Tibial artery (tissue), 4 donors: Measurements from ENCODE around the gene ADGRL3.
"Not testable (repeated sequence)": the region's sequence is repeated elsewhere in the genome, so short reads cannot be mapped to it uniquely, and the experiment has no call there.

Experiments
- DNase-seq, 2 donors: peaks; one replicate each; pipeline ENCODE4 v3.0.0-alpha.2; 2019
- H3K27ac ChIP-seq, 2 donors: fragments of 200-600 bp; sonication (generic) in 1 of 2; 1 replicate in 1 of 2; 2 replicates in 1 of 2; pipeline ENCODE4 v1.5.1; 2018 to 2019; ENCODE audit warnings: mild to moderate bottlenecking in 1 of 2
- H3K27me3 ChIP-seq, 2 donors: fragments of 200-600 bp; sonication (generic) in 1 of 2; one replicate each; pipeline versions ENCODE4 v1.5.1 to v1.6.0; 2016 to 2019
- H3K36me3 ChIP-seq, 3 donors: fragments of 200-600 bp; sonication (generic) in 2 of 3; one replicate each; pipeline ENCODE4 v1.5.1; 2016 to 2019; ENCODE audit warnings: mild to moderate bottlenecking in 2 of 3
- H3K4me1 ChIP-seq, 4 donors: fragments of 200-600 bp; sonication (generic) in 2 of 4; 1 replicate in 3 of 4; 2 replicates in 1 of 4; pipeline ENCODE4 v1.5.1; 2016 to 2019
- H3K4me3 ChIP-seq, 2 donors: fragments of 200-600 bp; sonication (generic) in 1 of 2; 1 replicate in 1 of 2; 2 replicates in 1 of 2; pipeline ENCODE4 v1.5.1; 2018 to 2019; ENCODE audit warnings: mild to moderate bottlenecking in 2 of 2
- H3K9me3 ChIP-seq, 3 donors: fragments of 200-600 bp; sonication (generic) in 1 of 3; one replicate each; pipeline ENCODE4 v1.5.1; 2016 to 2019
- CTCF ChIP-seq, 2 experiments: fragments of 200-600 bp in 1 of 2; fragments of 450-650 bp in 1 of 2; IDR thresholded peaks; one replicate each; pipeline ENCODE4 v1.5.1; 2017 to 2019; ENCODE audit warnings: antibody characterized with exemption in 2 of 2, mild to moderate bottlenecking in 1 of 2, moderate library complexity in 1 of 2
- intact Hi-C: fragments of 100-400 bp; cut with DNase I; formaldehyde crosslinking; loops from one replicate; pipeline ENCODE4 v1.15.0; 2023; ENCODE audit warnings: low total_unique reads

Gene ADGRL3

DNA sequence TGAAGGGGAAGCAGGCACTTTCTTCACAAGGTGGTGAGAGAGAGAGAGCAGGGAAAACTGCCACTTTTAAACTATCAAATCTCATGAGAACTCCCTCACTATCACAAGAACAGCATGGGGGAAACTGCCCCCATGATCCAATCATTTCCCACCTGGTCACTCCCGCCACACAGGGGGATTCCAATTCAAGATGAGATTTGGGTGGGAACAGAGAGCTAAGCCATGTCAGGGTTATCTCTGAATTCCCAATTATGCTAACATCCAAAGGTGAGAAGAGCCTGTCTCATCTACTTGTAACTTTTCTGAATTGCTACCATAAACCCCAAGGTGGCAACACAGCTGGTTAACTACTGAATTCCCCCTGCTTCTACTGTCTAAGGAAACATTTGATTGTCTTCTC is 758.5 kb downstream of the ADGRL3 start:
- no peak for DNase-seq
- Histone ChIP-seq H3K27ac (no peak overlapping the region), H3K36me3 (peaks cover 0 to 5% (median 0%) of the 10 kb centered on the region in 3 donors), H3K27me3 (no peaks in the 10 kb centered on the region), H3K4me3 (no peak overlapping the region), H3K9me3 (no peaks in the 10 kb centered on the region), H3K4me1 (no peaks in the 10 kb centered on the region)
- intact Hi-C loops, result no loop called here
- TF ChIP-seq CTCF (IDR thresholded peaks at IDR 0.05), result no peak

DNA sequence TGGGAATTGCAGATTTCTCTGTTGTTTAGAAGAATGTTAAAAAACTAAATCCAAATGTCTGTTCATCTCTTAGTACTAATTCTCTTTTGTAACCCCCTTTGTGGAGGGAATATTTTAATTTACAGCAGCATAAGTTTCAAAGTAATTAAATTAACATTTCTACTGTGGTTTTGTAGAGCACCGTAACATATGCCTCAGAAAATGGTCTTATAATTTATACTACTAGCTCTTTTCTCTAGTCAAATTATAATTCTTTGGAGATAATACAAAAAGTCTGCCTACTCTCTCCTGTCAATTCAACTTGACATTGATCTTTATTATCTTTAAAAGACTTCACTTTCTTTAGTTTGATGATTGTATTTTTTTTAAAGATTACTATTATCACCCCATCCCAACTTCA is 759.0 kb downstream of the ADGRL3 start:
- Histone ChIP-seq H3K4me3 (no peak overlapping the region), H3K4me1 (no peaks in the 10 kb centered on the region), H3K9me3 (no peaks in the 10 kb centered on the region), H3K27ac (no peak overlapping the region), H3K36me3 (peaks cover 0 to 5% (median 0%) of the 10 kb centered on the region in 3 donors), H3K27me3 (no peaks in the 10 kb centered on the region)
- intact Hi-C loops, result no loop called here
- DNase-seq, result no peak
- no peak for TF ChIP-seq CTCF (IDR thresholded peaks at IDR 0.05)

DNA sequence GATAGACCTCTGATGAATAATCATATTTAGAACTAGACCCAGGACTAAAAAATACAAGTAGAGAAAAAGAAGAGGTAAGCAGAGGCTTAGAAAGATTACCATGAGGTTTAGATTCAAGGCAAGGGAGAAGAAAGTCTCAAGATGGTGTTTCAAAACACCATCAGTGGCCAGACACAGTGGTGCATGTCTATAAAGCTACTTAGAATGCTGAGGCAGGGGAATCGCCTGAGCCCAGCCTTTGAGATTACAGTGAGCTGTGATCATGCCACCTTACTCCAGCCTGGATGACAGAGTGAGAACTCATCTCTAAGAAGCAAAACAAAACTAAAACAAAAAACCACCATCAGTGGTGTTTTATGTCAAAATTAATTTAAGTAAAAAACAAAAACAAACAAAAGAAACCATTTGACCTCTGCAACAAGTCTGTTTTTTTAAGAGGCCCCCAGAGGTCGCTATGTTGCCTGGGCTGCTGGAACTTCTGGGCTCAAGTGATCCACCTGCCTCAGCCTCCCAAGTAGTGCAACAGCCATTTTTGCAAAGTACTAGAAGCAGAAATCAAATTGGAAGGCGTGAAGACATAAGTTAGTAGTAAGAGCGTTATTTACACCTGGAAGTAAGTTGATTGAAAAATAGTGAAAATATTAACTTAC is 784.3 kb downstream of the ADGRL3 start:
- Histone ChIP-seq H3K4me3 (no peak overlapping the region), H3K36me3 (peaks cover 5 to 7% (median 5%) of the 10 kb centered on the region in 3 donors), H3K27ac (no peak overlapping the region), H3K9me3 (no peaks in the 10 kb centered on the region), H3K4me1 (no peaks in the 10 kb centered on the region), H3K27me3 (no peaks in the 10 kb centered on the region)
- no peak for DNase-seq
- intact Hi-C loops, result no loop called here
- no peak for TF ChIP-seq CTCF (IDR thresholded peaks at IDR 0.05)

- no peak for DNase-seq
- H3K4me3 ChIP-seq, result no peak overlapping the region
- intact Hi-C loops, result no loop called here
- H3K27me3 ChIP-seq, result no peaks in the 10 kb centered on the region
- H3K27ac ChIP-seq, result no peak overlapping the region
- H3K4me1 ChIP-seq, result no peaks in the 10 kb centered on the region
- no peaks in the 10 kb centered on the region for H3K9me3 ChIP-seq
- H3K36me3 ChIP-seq, result peaks cover 5 to 7% (median 5%) of the 10 kb centered on the region in 3 donors
- no peak for TF ChIP-seq CTCF (IDR thresholded peaks at IDR 0.05)
These were observed 785.3 kb downstream of the ADGRL3 start for GRCh38 chr4:61985426-61985825.

GRCh38 chr4:61986929-61987328 is 786.8 kb downstream of the ADGRL3 start:
- H3K27me3 ChIP-seq, DNase-seq, H3K9me3 ChIP-seq, H3K4me1 ChIP-seq, H3K36me3 ChIP-seq, intact Hi-C loops, H3K27ac ChIP-seq, H3K4me3 ChIP-seq: not testable (repeated sequence)

GRCh38 chr4:61992351-61992750 is 792.2 kb downstream of the ADGRL3 start:
- no peak for DNase-seq
- no peaks in the 10 kb centered on the region for H3K36me3 ChIP-seq
- H3K9me3 ChIP-seq, result no peaks in the 10 kb centered on the region
- peaks cover 0 to 15% (median 0%) of the 10 kb centered on the region in 4 donors for H3K4me1 ChIP-seq
- TF ChIP-seq CTCF (IDR thresholded peaks at IDR 0.05), result no peak
- H3K4me3 ChIP-seq, result no peak overlapping the region
- no peaks in the 10 kb centered on the region for H3K27me3 ChIP-seq
- H3K27ac ChIP-seq, result no peak overlapping the region
- intact Hi-C loops, result no loop called here
